Measurements from ENCODE around the gene NYNRIN.

The NYNRIN gene

GRCh38 chr14:24392325-24393091 is 6.3 kb upstream of the NYNRIN start:
- no peak for DNase-seq (ENCODE audit: low read depth, low spot score)

- no peak for DNase-seq (ENCODE audit: low read depth, low spot score)
Observed at GRCh38 chr14:24394275-24394674, 4.5 kb upstream of the NYNRIN start.

- no peak for DNase-seq (ENCODE audit: low read depth, low spot score)
Observed at GRCh38 chr14:24395609-24396582, 2.9 kb upstream of the NYNRIN start.

- DNase-seq (ENCODE audit: low read depth, low spot score), result no peak
Observed at GRCh38 chr14:24397639-24398292, 1.0 kb upstream of the NYNRIN start.

GRCh38 chr14:24398293-24398652 is 530 bp upstream of the NYNRIN start:
- DNase-seq (ENCODE audit: low read depth, low spot score), result no peak

- DNase-seq (ENCODE audit: low read depth, low spot score), result no peak
Observed at GRCh38 chr14:24399447-24399822, 632 bp downstream of the NYNRIN start.

GRCh38 chr14:24399999-24400718 is 1.4 kb downstream of the NYNRIN start:
- DNase-seq (ENCODE audit: low read depth, low spot score), result no peak

- no peak for DNase-seq (ENCODE audit: low read depth, low spot score)
Observed at GRCh38 chr14:24401810-24402702, 3.3 kb downstream of the NYNRIN start.

GRCh38 chr14:24403294-24403998 is 4.6 kb downstream of the NYNRIN start:
- no peak for DNase-seq (ENCODE audit: low read depth, low spot score)

GRCh38 chr14:24404814-24405213 is 6.0 kb downstream of the NYNRIN start:
- no peak for DNase-seq (ENCODE audit: low read depth, low spot score)

GRCh38 chr14:24406416-24406815 is 7.6 kb downstream of the NYNRIN start:
- DNase-seq (ENCODE audit: low read depth, low spot score), result no peak

- DNase-seq (ENCODE audit: low read depth, low spot score), result no peak
Observed at GRCh38 chr14:24407608-24408325, 9.0 kb downstream of the NYNRIN start.

GRCh38 chr14:24408764-24409163 is 10.0 kb downstream of the NYNRIN start:
- DNase-seq (ENCODE audit: low read depth, low spot score), result no peak

GRCh38 chr14:24409192-24409591 is 10.4 kb downstream of the NYNRIN start:
- DNase-seq (ENCODE audit: low read depth, low spot score), result no peak

- DNase-seq (ENCODE audit: low read depth, low spot score), result no peak
Observed at GRCh38 chr14:24409956-24410355, 11.2 kb downstream of the NYNRIN start.

- no peak for DNase-seq (ENCODE audit: low read depth, low spot score)
Observed at GRCh38 chr14:24411443-24412389, 12.9 kb downstream of the NYNRIN start.

GRCh38 chr14:24414077-24414476 is 15.3 kb downstream of the NYNRIN start:
- DNase-seq (ENCODE audit: low read depth, low spot score), result no peak
